GM12878 (cell line): Measurements from ENCODE around the gene PSMB9. TPM values are rescaled to one million over a fixed set of nuclear protein-coding genes. Genes with fewer than 3 reads are reported as not detected.

ENCODE experiments used
- ATAC-seq: fragments of 200-7000 bp; cut with Tn5 transposase; 3 replicates; pipeline ENCODE4 v1.9.1; 2020; ENCODE audit warnings: mild to moderate bottlenecking, moderate library complexity
- BruUV-seq: library from RNA; stranded (reverse); fragments of 400-500 nt; replicated peaks from 2 replicates; lab custom pipeline; 2021; lab: Mats Ljungman, UMichigan
- CTCF ChIA-PET: fragments of 300-600 bp; sonication (Branson Sonifier 250); formaldehyde crosslinking; extraction: SDS; loops from one replicate; lab custom pipeline; 2021; ENCODE audit warnings: inconsistent platforms; lab: Yijun Ruan, JAX
- POLR2A ChIA-PET: fragments of 350-600 bp; formaldehyde crosslinking; extraction: SDS; loops from one replicate; lab custom pipeline; 2021; ENCODE audit warnings: inconsistent platforms; lab: Charles Lee
- RAD21 ChIA-PET: fragments of 300-600 bp; sonication (Branson Sonifier 250); formaldehyde crosslinking; loops from one replicate; lab custom pipeline; 2023; ENCODE audit warnings: antibody characterized with exemption; ENCODE audit not compliant: unreplicated experiment; lab: Charles Lee
- SMC1A ChIA-PET: fragments of 300-600 bp; sonication (Branson Sonifier 250); formaldehyde crosslinking; loops from one replicate; lab custom pipeline; 2023; ENCODE audit not compliant: unreplicated experiment, uncharacterized antibody; lab: Charles Lee
- DNase-seq: peaks from one replicate; pipeline ENCODE4 v3.0.0-alpha.2; 2011; ENCODE audit warnings: low read depth, low spot score
- FAIRE-seq: peaks from 3 replicates; lab custom pipeline; 2011; peaks lifted over from hg19 to GRCh38; lab: Jason Lieb, UNC
- H2AFZ ChIP-seq: 2 replicates; pipeline ENCODE4 v1.6.0; 2011; ENCODE audit warnings: low read depth, low read length, control low read depth; ENCODE audit not compliant: control insufficient read depth
- H3K27ac ChIP-seq: 2 replicates; pipeline ENCODE4 v1.5.1; 2011; ENCODE audit warnings: control low read depth; ENCODE audit not compliant: control insufficient read depth, insufficient read depth
- H3K27me3 ChIP-seq, 2 experiments: replicated peaks in 1 of 2; 2 replicates each; pipeline versions ENCODE4 v1.6.0 to v1.6.1; 2011; ENCODE audit warnings: low read length in 1 of 2; ENCODE audit not compliant: control insufficient read depth in 2 of 2, insufficient read depth in 2 of 2
- H3K36me3 ChIP-seq, 2 experiments: 2 replicates each; pipeline ENCODE4 v1.5.1; 2011; ENCODE audit warnings: low read length in 1 of 2; ENCODE audit not compliant: control insufficient read depth in 2 of 2, insufficient read depth in 2 of 2
- H3K4me1 ChIP-seq: 2 replicates; pipeline ENCODE4 v1.6.1; 2011; ENCODE audit warnings: mild to moderate bottlenecking, low read length, moderate library complexity, mixed read lengths; ENCODE audit not compliant: control insufficient read depth, insufficient read depth
- H3K4me2 ChIP-seq: 2 replicates; pipeline ENCODE4 v1.6.0; 2011; ENCODE audit warnings: control low read depth; ENCODE audit not compliant: control insufficient read depth, insufficient read depth
- H3K4me3 ChIP-seq: fragments of 200-600 bp; sonication (generic); 2 replicates; pipeline ENCODE4 v1.5.1; 2016
- H3K79me2 ChIP-seq: 2 replicates; pipeline ENCODE4 v1.6.0; 2011; ENCODE audit warnings: low read length; ENCODE audit not compliant: control insufficient read depth, insufficient read depth
- H3K9ac ChIP-seq: 2 replicates; pipeline ENCODE4 v1.8.0; 2011; ENCODE audit warnings: low read length, control low read depth, mixed read lengths; ENCODE audit not compliant: control insufficient read depth, insufficient read depth
- H3K9me3 ChIP-seq: replicated peaks from 3 replicates; pipeline ENCODE4 v1.5.1; 2011; ENCODE audit warnings: mild to moderate bottlenecking, low read length; ENCODE audit not compliant: control insufficient read depth, insufficient read depth
- H4K20me1 ChIP-seq: 2 replicates; pipeline ENCODE4 v1.6.0; 2011; ENCODE audit not compliant: control insufficient read depth, insufficient read depth
- CBX3 ChIP-seq: fragments of 200-600 bp; sonication (generic); IDR thresholded peaks from 2 replicates; pipeline ENCODE4 v1.6.1; 2016; ENCODE audit warnings: low read depth, borderline replicate concordance
- CHD4 ChIP-seq: fragments of 200-600 bp; sonication (generic); IDR thresholded peaks from 2 replicates; pipeline ENCODE4 v1.6.1; 2016; ENCODE audit warnings: mild to moderate bottlenecking
- HDAC6 ChIP-seq: fragments of 200-600 bp; sonication (generic); IDR thresholded peaks from one replicate; pipeline ENCODE4 v1.8.0; 2017; ENCODE audit warnings: antibody characterized with exemption; ENCODE audit not compliant: unreplicated experiment
- KAT2A ChIP-seq: conservative IDR thresholded peaks from 2 replicates; pipeline ENCODE4 v1.6.1; 2011; ENCODE audit warnings: low read depth, low read length; ENCODE audit not compliant: control insufficient read depth
- KLF5 ChIP-seq: fragments of 450-650 bp; IDR thresholded peaks from 2 replicates; pipeline ENCODE4 v1.6.1; 2014; ENCODE audit warnings: mild to moderate bottlenecking; ENCODE audit not compliant: partially characterized antibody
- NBN ChIP-seq: fragments of 450-650 bp; IDR thresholded peaks from 2 replicates; pipeline ENCODE4 v1.6.1; 2016
- TAF1 ChIP-seq: IDR thresholded peaks from 2 replicates; pipeline ENCODE4 v1.6.1; 2011; ENCODE audit warnings: mild to moderate bottlenecking, low read depth, low read length, borderline replicate concordance
- TCF7 ChIP-seq: IDR thresholded peaks from 2 replicates; pipeline ENCODE4 v1.6.1; 2014; ENCODE audit warnings: antibody characterized with exemption, borderline replicate concordance
- whole genome bisulfite sequencing: methylation state at CpG from one replicate; pipeline ENCODE4 v1.1.6; 2016; ENCODE audit warnings: low lambda C conversion rate; ENCODE audit not compliant: insufficient replicate concordance, insufficient coverage; ENCODE audit errors: missing lambda C conversion rate; 5-methylcytosine and 5-hydroxymethylcytosine counted together
- in situ Hi-C: fragments of 300-500 bp; cut with MboI; formaldehyde crosslinking; loops from 9 replicates; pipeline ENCODE4 v1.14.3; 2018; ENCODE audit warnings: mixed read lengths
- intact Hi-C: fragments of 100-400 bp; cut with micrococcal nuclease; formaldehyde crosslinking; loops from one replicate; pipeline ENCODE4 v1.14.2; 2022; ENCODE audit not compliant: unreplicated experiment
- polyA plus RNA-seq, 11 experiments: library from polyadenylated mRNA; depleted of rRNA in 4 of 11; unstranded in 6 of 11; stranded (reverse) in 5 of 11; fragments of >200 nt; fragmentation: Nextera tagmentation in 4 of 11; fragmentation: Illumina TruSeq in 1 of 11; extraction: Ambion mirVana in 4 of 11; extraction: Trizol in 1 of 11; gene quantifications; 1 replicate in 1 of 11; 2 replicates in 10 of 11; pipeline versions ENCODE4 v1.2.1 to v1.2.3, GENCODE V29; 2011 to 2016; ENCODE audit warnings: inconsistent platforms in 2 of 11, missing spikeins in 2 of 11, low read depth in 1 of 11
- total RNA-seq, 4 experiments: library from RNA; depleted of rRNA in 3 of 4; stranded (reverse); fragments of >200 nt in 3 of 4; fragmentation: Illumina TruSeq in 1 of 4; extraction: Trizol in 1 of 4; gene quantifications; 2 replicates each; pipeline versions ENCODE4 v1.2.1 to v1.2.3, GENCODE V29; 2013 to 2021
- TF ChIP-seq, protein P1 (sequence below): IDR thresholded peaks from 2 replicates; pipeline ENCODE4 v1.6.1; 2011; ENCODE audit warnings: low read depth, low read length, improper control_type of control experiment, borderline replicate concordance

PSMB9 gene
- total and polyA plus RNA-seq, 10 of the 15 experiments (the other 5 are each of a cell fraction or from before 2014, with no cell fraction given) = 167 to 517 (median 275) TPM

GRCh38 chr6:32883789-32884188 is 29.8 kb downstream of the PSMB9 start:
- no peaks in the 10 kb centered on the region for H3K9me3 ChIP-seq
- BruUV-seq = no TSS peak
- no peak for DNase-seq
- RAD21 ChIA-PET = interaction anchor here (1.8 to 2.7 kb wide), 4 partner anchors 45 to 101 kb away, joined by 4 to 13 read pairs (median 7); partner anchors contain the start of genes HLA-DMA, HLA-DMB and TAP2
- in situ Hi-C loops (no loop called here), intact Hi-C loops (loop anchor here (10.0 kb wide), 1 partner anchor 201 kb away; no protein-coding TSS in a partner anchor)
- H3K36me3 ChIP-seq = no peaks in the 10 kb centered on the region
- H3K4me3 ChIP-seq = no peak overlapping the region
- H4K20me1 ChIP-seq = no peaks in the 10 kb centered on the region
- H3K27ac ChIP-seq = no peak overlapping the region
- POLR2A ChIA-PET = no interaction called here
- TF ChIP-seq KAT2A = no peak
- TF ChIP-seq CBX3 = no peak
- no peak for TF ChIP-seq TCF7
- TF ChIP-seq CHD4 = no peak
- TF ChIP-seq, protein P1, sequence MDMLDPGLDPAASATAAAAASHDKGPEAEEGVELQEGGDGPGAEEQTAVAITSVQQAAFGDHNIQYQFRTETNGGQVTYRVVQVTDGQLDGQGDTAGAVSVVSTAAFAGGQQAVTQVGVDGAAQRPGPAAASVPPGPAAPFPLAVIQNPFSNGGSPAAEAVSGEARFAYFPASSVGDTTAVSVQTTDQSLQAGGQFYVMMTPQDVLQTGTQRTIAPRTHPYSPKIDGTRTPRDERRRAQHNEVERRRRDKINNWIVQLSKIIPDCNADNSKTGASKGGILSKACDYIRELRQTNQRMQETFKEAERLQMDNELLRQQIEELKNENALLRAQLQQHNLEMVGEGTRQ = no peak
- no peak for TF ChIP-seq HDAC6
- no peak for TF ChIP-seq KLF5
- TF ChIP-seq TAF1 = no peak
- no peak for TF ChIP-seq NBN
- 0 out of 2 replicates have a peak, but pooled peaks cover 3% of the 10 kb centered on the region for H3K4me1 ChIP-seq
- H2AFZ ChIP-seq = no peak overlapping the region
- H3K9ac ChIP-seq = no peak overlapping the region
- no peaks in the 10 kb centered on the region; a peak in 1 of 4 replicates for H3K27me3 ChIP-seq
- no peak for FAIRE-seq
- ATAC-seq = no peak
- no peaks in the 10 kb centered on the region for H3K79me2 ChIP-seq
- H3K4me2 ChIP-seq = no peak overlapping the region
- WGBS = 57% methylated on average over 5 of the region's 5 CpGs
- SMC1A ChIA-PET = interaction anchor here (13.8 kb wide), 1 partner anchor 100 kb away, joined by 184 read pairs; no protein-coding TSS in a partner anchor
- CTCF ChIA-PET = interaction anchor here (0.5 to 12.7 kb wide), 5 partner anchors 50 to 195 kb away, joined by 3 to 260 read pairs (median 30); partner anchors contain the start of gene HLA-DMA
